NCI-H1436 (cell line): ENCODE results near the gene RSKR.
"Not testable (repeated sequence)": the region's sequence is repeated elsewhere in the genome, so short reads cannot be mapped to it uniquely, and the experiment has no call there.

Experiments
- DNase-seq: peaks from one replicate; lab custom pipeline; 2025; lab: John Stamatoyannopoulos, UW

RSKR gene

DNA sequence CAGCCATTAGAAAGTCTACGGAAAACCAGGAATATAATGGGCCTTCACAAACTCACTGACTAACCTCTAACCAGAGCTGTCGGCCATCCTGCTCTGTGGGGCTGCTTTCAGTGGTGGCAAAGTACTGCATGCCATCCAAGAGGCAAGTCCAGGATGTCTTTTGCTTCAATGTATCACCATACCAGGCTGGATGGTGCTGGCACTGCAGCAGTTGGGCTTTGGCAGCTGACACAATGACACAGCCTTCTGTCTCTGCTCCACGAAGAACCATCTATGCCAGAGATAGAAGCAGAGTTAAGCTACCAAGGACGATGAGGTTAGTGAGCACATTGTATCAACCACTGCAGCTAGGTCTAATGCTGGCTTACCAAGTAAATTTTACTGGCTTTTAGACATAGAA is 9.7 kb upstream of the RSKR start:
- no peak for DNase-seq

DNA sequence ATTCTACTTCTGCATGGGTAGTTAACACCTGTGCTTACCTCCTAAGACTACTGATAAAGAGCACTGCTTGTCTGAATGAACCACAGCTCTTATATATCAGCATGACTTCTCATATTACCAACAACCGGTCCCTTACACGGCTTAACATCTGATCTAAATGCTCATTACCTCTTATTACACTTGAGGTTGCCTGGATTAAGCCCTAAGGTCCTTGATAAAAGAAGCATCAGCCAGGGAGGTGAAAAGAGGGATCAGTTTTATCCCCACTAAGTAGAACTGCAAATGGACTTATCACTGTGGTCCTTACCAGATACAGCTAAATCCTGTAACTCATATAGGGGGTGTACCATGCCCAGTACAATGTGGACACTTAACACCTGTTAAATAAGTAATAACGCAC is 8.2 kb upstream of the RSKR start:
- no peak for DNase-seq

DNA sequence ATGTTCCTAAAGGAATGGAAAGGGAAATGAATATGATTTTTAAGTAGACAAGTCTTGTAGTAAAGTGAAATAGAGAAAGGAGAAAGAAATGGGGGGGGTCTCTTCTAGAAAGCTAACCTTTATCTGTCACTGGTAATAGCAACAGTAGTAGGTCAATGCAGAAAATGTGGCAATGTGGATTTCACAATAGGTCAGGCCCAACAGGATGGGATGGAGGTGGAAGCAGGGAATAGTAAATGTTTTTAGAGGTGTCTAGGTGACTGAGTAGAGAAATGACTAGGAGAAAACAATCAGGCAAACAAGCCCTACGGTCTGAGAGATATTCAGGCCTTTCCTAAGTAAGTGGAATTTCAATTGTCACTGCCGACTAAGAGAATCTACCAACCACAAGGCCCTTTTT is 6.0 kb upstream of the RSKR start:
- DNase-seq: no peak

DNA sequence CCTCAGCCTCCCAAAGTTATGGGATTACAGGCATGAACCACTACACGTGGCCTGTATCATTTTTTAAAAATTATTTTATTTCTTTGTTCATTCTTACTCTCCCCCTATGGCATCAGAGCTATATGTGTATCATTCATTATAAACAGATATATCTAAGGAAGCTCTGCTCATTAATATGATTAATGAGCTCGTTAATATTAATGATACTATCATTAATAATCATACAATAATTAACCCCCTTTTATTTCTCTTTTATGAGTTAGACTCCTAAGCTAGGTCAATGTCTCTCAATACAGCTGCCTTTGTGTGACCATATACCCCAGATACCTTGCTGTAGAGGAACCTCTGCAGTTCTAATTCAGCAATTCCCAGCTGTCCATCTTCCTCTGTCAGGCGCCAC is 4.5 kb upstream of the RSKR start:
- DNase-seq: no peak

DNA sequence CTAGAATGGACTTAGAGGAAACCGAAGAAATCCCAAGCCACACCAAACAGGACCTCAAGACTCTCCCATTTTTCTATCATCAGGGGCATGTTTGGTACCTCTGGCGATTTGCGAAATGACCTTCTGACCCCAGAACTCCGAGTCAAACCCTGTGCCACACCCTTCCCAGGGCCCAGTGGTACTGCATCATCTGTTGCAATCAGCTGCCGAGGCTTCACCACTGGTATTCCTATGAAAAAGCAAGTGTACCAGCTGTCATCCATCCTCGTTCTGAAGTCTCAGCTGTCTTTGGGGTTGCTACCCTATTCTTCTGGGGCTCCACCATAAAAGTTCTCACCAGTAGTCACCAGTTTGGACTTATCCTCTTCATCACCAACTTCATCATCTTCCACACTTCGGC is 2.3 kb upstream of the RSKR start:
- no peak for DNase-seq

DNA sequence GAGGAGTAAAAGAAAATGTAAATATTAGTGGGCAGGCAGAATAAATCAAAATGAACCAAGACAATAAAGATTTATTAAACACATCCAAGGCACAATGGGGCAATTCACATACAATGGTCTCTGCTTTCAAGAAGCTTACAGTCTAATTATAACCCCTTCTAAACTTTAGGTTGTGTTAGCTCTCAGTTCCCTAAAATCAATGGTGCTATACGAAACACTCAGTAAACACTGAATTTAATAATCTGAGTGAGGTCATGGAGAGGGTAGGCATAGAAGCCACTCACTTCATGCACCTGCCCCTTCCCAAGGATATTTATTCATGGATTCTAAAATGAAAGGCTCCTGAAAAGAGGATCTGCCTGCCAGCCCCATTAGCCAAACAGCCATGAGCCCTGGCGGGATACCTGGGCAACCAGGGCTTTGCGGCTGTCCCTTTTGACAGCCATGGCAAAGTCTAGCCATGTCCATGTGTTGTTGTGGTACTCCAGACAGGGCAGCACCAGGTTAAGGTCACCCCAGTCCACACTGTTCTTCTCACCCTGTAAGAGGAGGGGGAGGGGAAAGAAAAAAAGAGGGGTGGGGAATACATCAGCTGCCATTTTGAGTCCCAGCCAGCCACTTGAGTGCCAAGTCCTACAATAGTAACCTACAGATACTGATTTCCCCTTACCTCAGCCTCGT is 1.4 kb upstream of the RSKR start:
- no peak for DNase-seq

DNA sequence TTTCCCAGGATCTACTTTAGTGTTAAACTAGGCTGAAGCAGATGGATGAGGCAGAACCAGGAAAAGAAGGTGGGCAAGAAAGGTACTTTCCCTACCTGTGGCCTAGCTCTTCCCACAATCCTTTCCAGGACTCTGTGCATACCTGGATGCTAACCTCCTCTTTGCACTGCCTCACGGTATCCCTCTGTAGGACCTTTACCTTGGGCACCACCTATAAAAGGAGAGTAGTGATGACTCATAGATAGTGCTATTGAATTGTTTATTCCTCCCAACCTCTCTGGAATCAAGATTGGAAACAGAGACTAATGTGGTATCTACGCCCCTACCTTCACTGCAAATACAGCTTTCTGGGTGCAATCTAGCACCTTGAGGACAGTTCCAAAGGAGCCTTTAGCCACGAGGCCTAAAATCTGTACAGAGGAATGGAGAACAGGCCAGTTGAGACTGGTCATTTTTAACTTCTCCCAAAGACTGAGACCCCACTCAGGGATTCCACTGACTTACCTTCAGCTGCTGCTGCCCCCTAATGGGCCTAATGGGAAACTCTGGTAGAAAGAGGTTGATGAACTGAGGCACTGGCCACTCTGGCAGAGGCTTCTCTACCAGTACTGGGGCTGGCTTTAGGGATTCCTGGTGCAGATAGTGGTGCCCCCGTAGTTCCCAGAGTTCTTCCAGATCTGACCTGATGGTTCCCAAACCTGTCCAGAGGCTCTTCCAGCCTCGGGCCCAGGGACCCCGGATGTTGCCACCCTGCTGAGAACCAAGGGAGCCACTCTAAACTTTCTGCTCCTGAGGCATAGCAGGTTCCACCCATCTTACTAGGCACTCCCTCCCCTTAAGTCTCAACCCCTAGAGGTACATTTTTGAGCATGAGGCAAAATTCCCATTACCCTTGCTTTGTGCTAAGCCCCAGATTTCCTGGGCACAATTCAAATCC is 781 bp downstream of the RSKR start:
- DNase-seq: peak; percentile 6

DNA sequence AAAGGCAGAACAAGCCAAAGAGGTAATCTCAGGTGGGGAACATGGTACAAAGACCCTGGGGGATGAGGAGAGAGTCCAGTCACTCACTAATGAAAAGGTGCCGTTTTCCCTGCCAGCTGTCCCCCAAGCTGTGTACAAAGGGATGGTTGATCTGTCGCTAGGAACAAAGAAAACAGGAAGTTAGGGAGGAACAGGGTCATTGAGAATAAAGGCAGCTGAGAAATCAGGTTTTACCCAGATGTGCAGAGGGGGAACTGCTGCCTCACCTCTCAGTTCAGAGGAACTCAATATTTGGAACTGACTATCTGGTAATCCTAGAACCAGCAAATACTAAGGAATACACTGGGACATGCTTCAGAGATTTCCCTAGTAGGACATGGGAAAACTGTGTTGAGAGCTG is 1.5 kb downstream of the RSKR start:
- DNase-seq: no peak

DNA sequence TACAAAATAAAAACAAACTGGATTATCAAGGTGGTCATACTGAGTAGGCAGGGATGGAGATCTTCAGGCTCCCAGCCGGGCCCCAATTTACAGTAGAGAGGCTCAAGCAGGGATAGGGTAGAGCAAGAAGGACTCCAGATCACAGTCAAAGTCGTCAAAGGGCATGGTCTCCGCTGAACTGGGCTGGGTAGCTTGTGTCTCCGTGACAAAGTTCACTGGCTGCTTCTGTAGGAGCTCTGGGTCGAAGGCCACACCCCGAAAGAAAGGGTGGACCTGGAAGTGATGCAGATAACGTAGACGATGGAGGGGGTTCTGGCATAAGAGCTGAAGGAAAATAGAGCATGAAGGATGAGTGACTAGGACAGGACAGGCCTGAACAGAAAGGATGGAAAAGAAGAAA is 3.6 kb downstream of the RSKR start:
- no peak for DNase-seq

DNA sequence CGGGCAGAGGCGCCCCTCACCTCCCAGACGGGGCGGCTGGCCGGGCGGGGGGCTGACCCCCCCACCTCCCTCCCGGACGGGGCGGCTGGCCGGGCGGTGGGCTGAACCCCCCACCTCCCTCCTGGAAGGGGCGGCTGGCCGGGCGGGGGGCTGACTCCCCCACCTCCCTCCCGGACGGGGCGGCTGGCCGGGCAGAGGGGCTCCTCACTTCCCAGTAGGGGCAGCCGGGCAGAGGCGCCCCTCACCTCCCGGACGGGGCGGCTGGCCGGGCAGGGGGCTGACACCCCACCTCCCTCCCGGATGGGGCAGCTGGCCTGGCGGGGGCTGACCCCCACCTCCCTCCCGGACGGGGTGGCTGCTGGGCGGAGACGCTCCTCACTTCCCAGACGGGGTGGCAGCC is 10.0 kb downstream of the RSKR start:
- DNase-seq: not testable (repeated sequence)

DNA sequence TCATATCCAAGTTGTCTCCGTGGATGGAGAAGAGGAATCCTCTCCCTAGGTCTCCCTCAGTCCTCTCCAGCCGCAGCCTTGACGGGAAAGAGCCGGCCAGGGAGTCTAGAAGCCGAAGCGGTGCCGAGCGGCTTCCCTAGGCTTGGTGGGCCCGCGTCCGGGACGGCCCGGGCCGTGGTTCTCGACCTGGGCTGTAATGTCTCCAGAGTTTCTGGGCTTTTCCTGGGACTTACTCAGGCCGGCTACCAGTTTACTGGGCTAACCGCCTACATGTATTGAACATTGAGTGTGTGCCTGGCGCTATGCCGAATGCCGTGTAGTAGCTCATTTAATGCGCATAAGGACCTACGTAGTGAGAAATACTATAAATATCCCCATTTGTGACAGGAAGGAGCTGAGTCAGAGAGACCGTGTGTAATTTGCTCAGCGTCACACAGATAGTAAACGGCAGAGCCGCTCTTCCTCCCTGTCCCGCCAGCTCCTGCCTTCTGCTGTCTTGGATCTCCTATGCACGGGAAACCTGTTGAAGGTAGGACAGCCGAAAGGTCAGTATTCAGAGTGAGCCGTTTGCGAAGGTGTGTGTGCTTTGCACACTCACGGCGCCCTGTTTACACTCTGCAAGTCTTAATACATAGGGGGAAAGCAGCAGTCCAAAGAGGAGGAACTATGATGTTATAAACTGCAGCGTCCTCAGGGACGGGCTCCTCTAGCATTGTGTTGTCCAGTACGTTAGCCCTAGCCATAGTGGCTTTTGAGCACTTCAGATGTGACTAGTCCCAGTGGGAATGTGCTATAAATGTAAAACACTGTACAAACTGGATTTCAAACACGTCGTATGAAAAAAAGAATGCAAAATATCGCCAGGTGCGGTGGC is 14.4 kb downstream of the RSKR start:
- DNase-seq: peak; percentile 74

DNA sequence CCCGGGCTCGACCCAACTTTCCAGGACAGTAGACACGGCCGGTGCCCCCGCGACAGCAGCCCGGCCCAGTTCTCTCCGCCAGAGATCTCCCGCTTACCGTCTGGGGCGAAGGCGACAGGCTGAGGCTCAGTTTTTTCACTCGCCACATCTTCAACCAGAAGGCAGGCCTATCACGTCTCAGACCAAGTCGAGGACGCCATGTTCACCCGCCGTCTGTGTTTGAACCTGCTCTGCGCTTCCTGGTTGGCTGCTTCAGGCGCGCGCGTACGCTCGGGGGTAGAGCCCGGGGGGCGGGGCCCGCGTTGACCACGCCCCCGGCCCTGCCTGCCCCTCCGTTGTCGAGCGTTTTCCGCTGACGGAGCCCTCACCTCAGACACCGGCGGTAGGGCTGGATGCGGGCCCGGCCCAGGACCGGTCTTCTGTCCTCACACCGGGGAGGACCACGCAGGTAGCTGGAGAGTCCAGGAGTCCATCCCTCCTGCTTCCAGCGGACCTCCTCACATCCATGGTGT is 15.1 kb downstream of the RSKR start, which contains the start of gene SPAG5:
Gene SPAG5 (minus strand): TSS at position 227 of the 512 bp plus-strand sequence. CDS start 79 bp downstream, at position 148.
- DNase-seq: peak; percentile 97

DNA sequence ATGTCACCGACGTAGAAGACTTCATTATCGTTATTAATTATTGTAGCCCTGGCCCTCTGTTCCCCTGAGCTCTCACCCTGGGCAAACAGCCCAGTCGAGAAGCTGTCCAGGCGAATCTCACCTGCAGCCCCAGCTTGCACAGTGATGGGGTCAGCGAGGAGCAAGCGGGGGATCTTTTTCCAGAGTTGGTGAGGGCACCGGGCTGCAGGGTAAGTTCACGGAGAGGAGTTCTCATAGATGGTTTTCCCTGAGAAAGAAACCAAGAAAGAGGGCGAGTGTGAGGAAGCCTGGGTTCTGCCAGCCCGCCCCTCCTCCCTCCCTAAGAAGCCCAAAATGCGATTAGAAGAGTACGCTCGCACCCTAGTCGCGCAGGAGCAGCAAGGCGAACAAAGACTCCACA is 15.6 kb downstream of the RSKR start:
- no peak for DNase-seq

DNA sequence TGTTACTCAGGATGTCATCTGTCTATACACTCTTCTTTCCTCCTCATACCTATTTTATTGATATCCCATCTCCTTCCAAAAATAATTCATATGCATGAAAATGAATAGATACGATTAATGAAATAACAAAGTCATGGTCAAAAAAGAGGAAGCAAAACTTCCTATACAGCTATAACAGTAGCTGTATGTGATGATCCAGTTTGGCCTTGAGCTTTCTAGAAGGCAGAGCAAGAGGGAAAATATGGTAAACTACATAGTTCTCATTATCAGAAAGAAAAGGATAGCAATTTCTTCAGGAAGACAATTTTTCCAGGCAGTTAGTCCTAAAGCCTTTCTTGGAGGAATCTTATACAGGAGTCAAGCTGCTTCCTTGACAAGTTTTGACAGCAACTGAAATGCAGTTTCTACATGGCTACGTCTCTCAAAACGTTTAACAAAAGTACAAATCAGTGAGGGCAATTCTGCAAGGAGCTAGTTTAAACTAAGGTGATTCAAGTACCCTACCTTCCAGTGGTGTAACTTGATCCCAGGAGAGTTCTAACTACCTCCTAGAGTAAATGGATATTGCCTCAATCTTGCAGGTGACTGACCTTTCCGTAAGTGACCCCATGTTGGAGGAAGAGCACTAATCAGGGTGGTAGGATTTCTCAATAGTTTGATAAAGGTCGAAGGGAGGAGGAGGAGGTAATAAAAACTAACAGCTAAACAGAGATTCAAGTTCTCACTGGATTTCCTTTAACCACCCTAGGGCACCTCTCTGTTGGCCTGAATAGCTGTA is 16.2 kb downstream of the RSKR start:
- DNase-seq: no peak

DNA sequence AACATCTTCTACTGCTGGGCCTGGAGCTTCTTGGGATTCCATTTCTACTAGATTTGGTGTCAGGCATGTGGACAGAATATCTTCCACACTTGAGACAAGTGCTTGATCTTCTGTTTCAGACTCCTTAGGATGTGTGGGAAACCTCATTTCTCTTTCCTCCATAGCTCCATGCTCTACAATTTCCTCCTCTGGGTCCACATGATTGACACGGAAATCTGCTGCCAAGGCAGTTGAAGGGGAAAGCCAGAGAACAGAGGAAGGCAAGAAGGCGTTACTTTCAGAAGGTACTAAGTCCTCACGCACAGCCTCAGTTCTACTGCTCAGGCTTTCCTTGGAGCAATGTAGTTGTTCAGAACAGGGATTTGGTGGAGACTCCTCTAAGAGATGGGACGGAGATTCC is 21.7 kb downstream of the RSKR start:
- DNase-seq: no peak

DNA sequence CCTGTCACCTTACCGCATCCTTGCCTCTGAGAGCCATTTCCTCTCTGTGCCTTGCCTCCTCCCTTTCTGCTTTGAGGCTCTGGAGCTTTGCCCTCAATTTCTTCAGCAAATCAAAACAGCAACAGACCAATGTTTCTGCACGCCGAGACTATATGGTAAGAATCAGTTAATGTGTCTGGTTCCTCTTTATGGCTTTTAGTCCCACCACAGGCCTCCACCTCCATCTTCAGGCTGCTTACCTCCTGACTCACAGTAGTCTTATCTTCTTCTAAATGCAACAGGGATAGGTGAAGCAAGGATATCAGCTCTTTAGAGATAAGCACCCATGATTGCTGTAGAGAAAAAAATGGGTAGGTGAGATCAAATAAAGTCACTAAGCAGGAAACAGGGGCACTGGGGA is 28.1 kb downstream of the RSKR start:
- DNase-seq: no peak

DNA sequence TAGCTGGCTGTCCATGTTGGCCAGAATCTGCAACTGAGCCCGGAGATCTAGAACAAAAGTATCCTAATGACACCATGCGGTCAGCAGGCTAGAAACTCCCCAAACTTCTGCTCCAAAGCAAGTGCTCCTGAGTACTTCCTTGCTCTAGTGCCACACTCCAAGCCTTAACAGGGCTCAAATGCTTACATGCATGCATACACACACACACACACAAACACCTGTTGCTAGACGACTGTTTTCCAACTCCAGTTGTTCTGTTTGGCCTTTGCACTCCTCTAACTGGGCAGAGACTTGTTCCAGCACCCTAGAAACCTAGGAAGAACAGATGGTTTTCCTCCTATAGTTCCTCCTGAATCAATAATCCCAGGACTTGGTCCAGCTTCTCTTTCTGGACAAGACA is 29.6 kb downstream of the RSKR start:
- DNase-seq: no peak

DNA sequence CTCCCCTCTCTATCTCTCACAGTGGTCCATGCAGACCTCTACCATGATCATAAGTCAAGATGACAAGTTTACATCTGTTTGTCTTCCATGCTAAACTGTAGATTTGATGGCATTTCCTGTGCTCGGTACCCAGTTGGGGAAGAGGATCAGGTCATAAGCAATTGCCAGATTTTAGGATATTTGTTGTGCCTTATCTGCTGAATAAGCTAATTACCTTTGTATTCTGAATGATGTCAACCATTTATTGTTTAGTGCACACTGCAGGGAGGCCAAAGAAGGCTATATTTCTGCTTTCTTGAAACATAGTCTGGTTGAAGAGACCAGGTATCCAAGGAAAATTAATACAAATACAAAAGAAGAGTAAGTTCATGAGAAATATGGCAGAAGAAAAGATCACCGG is 31.5 kb downstream of the RSKR start:
- no peak for DNase-seq

DNA sequence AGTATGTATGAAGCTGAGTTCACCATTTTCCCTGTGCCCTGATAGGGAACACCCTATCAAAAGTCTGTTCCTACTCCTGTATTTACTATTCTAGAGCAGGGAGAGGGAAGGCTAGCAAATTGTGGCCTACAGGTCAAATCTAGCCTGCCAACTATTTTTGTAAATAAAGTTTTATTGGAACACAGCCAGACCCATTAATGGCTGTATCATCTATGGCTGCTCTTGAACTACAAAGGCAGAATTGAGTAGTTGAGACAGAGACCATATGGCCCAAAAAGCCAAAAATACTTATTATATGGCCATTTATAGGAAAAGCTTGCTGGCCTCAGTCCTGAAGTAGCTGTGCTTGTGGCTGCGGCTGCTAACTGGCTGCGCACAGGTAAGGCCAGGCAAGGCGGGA is 33.0 kb downstream of the RSKR start:
- no peak for DNase-seq

DNA sequence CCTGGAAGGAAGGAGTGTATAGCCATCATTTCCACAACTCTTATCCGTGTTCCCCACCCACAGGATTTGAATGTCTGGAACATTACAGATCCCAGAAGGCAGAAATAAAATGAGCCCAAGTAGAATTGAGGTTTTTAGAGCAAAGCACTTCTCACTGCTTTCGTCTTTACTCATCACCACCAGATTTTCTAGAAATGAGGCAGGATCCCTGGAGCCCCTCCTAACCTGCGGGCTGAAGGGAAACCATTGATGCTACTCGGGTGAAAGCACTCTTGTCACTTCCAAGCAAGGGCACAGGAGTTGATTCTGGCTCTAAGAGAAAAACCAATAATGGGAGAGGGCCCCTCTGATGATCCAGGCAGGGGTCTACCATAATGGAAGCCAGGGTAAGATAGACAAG is 34.5 kb downstream of the RSKR start:
- DNase-seq: no peak
